Astrocyte of the cerebellum (primary cell): ENCODE measurements around the gene SAMD15.

Source experiments
- DNase-seq: peaks from one replicate; pipeline ENCODE4 v3.0.0-alpha.2; 2011; ENCODE audit warnings: low read depth
- H3K4me3 ChIP-seq: 2 replicates; pipeline ENCODE4 v1.5.1; 2011; ENCODE audit warnings: mild to moderate bottlenecking, low read depth, low read length, moderate library complexity
- CTCF ChIP-seq: IDR thresholded peaks from 2 replicates; pipeline ENCODE4 v1.5.1; 2012; ENCODE audit warnings: low read length, low read depth, moderate library complexity, mild to moderate bottlenecking; ENCODE audit errors: missing control alignments
- in situ Hi-C: cut with HindIII; loops from 2 replicates; pipeline ENCODE4 v1.10.0; 2017; ENCODE audit warnings: low sequenced_read_pairs

The SAMD15 gene

GRCh38 chr14:77353469-77354141 is 23.6 kb upstream of the SAMD15 start:
- DNase-seq: no peak
- H3K4me3 ChIP-seq: no peak overlapping the region
- in situ Hi-C loops: no loop called here
- no peak for TF ChIP-seq CTCF

- H3K4me3 ChIP-seq: no peak overlapping the region
- DNase-seq: no peak
- in situ Hi-C loops: no loop called here
- TF ChIP-seq CTCF: no peak
Observed at GRCh38 chr14:77355811-77356210, 21.4 kb upstream of the SAMD15 start.

GRCh38 chr14:77356899-77357298 is 20.3 kb upstream of the SAMD15 start:
- DNase-seq: no peak
- no peak overlapping the region for H3K4me3 ChIP-seq
- in situ Hi-C loops: no loop called here
- TF ChIP-seq CTCF: no peak

GRCh38 chr14:77359626-77360025 is 17.6 kb upstream of the SAMD15 start:
- no peak for DNase-seq
- in situ Hi-C loops: no loop called here
- TF ChIP-seq CTCF: no peak

GRCh38 chr14:77364146-77364545 is 13.0 kb upstream of the SAMD15 start:
- no peak for TF ChIP-seq CTCF
- no peak overlapping the region for H3K4me3 ChIP-seq
- no peak for DNase-seq
- in situ Hi-C loops: no loop called here

More at GRCh38 chr14:77359626-77360025, 17.6 kb upstream of the SAMD15 start:
- H3K4me3 ChIP-seq: no peak overlapping the region

GRCh38 chr14:77369285-77369684 is 7.9 kb upstream of the SAMD15 start:
- no peak for DNase-seq
- TF ChIP-seq CTCF: no peak
- in situ Hi-C loops: no loop called here
- no peak overlapping the region for H3K4me3 ChIP-seq
